Endodermal cell (in vitro differentiated cells): ENCODE data around the gene GPR119. TPM values are rescaled to one million over a fixed set of nuclear protein-coding genes. Genes with fewer than 3 reads are reported as not detected.

Source experiments
- DNase-seq: peaks from one replicate; pipeline ENCODE4 v3.0.0-alpha.2; 2017
- H3K27ac ChIP-seq: 2 replicates; pipeline ENCODE4 v1.5.1; 2013; ENCODE audit warnings: mild to moderate bottlenecking, low read depth, low read length, moderate library complexity
- H3K27me3 ChIP-seq: 2 replicates; pipeline ENCODE4 v1.6.1; 2013; ENCODE audit warnings: mild to moderate bottlenecking, low read length, moderate library complexity; ENCODE audit not compliant: insufficient read depth, control insufficient read depth, poor library complexity, severe bottlenecking
- H3K36me3 ChIP-seq: 2 replicates; pipeline ENCODE4 v1.7.0; 2013; ENCODE audit warnings: mild to moderate bottlenecking, low read length, moderate library complexity; ENCODE audit not compliant: control insufficient read depth, insufficient read depth
- H3K4me1 ChIP-seq: one replicate; pipeline ENCODE4 v1.7.0; 2013; ENCODE audit warnings: low read length; ENCODE audit not compliant: control insufficient read depth, insufficient read depth
- H3K4me3 ChIP-seq: 2 replicates; pipeline ENCODE4 v1.5.1; 2013; ENCODE audit warnings: mild to moderate bottlenecking, low read length, moderate library complexity
- H3K9ac ChIP-seq: 2 replicates; pipeline ENCODE4 v1.6.1; 2013; ENCODE audit warnings: mild to moderate bottlenecking, low read length, moderate library complexity; ENCODE audit not compliant: poor library complexity, severe bottlenecking; ENCODE audit errors: extremely low read depth
- H3K9me3 ChIP-seq: 2 replicates; pipeline ENCODE4 v1.6.1; 2013; ENCODE audit warnings: mild to moderate bottlenecking, low read length, moderate library complexity; ENCODE audit not compliant: control insufficient read depth
- H3K27ac Mint-ChIP-seq: 2 replicates; pipeline ENCODE4 v1.8.0; 2020; ENCODE audit warnings: mixed read lengths
- H3K27me3 Mint-ChIP-seq: 2 replicates; pipeline ENCODE4 v1.8.0; 2021; ENCODE audit warnings: mild to moderate bottlenecking, mixed read lengths; ENCODE audit not compliant: insufficient read depth
- H3K36me3 Mint-ChIP-seq: 2 replicates; pipeline ENCODE4 v1.8.0; 2020; ENCODE audit warnings: low read depth, mixed read lengths
- H3K4me1 Mint-ChIP-seq: 2 replicates; pipeline ENCODE4 v1.8.0; 2020; ENCODE audit warnings: mixed read lengths
- H3K4me3 Mint-ChIP-seq: 2 replicates; pipeline ENCODE4 v1.8.0; 2020; ENCODE audit warnings: mild to moderate bottlenecking, moderate library complexity, mixed read lengths
- H3K9me3 Mint-ChIP-seq: 2 replicates; pipeline ENCODE4 v1.8.0; 2020; ENCODE audit warnings: mild to moderate bottlenecking, mixed read lengths
- WGBS, 2 experiments: methylation state at CpG; one replicate each; pipeline versions ENCODE4 v1.1.5 to v1.1.7; 2013; ENCODE audit warnings: missing lambda C conversion rate in 2 of 2, mixed read lengths in 1 of 2; ENCODE audit not compliant: insufficient coverage in 1 of 2, insufficient read length in 1 of 2; 5-methylcytosine and 5-hydroxymethylcytosine counted together
- total RNA-seq, 2 donors: library from RNA; stranded (reverse); fragmentation: NEBNext Ultra II Directional in 1 of 2; extraction: Animal tissue kit (Norgen Biotek cat#: 25700) in 1 of 2; gene quantifications; 2 replicates in 1 of 2; 3 replicates in 1 of 2; pipeline ENCODE4 v1.2.1, GENCODE V29; 2021
- TF ChIP-seq, protein P1 (sequence below): fragments of 200-600 bp; sonication (generic); conservative IDR thresholded peaks from 2 replicates; pipeline ENCODE4 v1.5.0; 2021; ENCODE audit warnings: antibody characterized with exemption, mild to moderate bottlenecking

Gene GPR119
- total RNA-seq, 2 donors from 2014 or later, result not detected

DNA sequence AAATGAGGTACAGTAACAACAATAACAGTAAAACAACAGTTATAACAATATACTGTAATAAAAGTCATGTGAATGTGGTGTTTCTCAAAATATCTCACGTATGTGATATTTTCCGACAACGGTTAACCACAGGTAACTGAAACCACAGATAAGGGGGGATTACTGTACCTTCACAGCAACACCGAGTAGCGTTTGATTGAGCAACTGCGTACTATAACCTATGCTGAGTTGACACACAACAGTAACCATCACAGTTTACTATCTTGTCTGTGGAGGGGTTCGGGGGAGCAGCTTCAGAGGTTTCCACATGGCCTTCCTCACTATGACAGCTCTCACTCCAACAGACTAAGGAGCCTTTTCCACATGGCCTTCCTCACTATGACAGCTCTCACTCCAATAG, 29.7 kb upstream of the GPR119 start:
- TF ChIP-seq, protein P1, sequence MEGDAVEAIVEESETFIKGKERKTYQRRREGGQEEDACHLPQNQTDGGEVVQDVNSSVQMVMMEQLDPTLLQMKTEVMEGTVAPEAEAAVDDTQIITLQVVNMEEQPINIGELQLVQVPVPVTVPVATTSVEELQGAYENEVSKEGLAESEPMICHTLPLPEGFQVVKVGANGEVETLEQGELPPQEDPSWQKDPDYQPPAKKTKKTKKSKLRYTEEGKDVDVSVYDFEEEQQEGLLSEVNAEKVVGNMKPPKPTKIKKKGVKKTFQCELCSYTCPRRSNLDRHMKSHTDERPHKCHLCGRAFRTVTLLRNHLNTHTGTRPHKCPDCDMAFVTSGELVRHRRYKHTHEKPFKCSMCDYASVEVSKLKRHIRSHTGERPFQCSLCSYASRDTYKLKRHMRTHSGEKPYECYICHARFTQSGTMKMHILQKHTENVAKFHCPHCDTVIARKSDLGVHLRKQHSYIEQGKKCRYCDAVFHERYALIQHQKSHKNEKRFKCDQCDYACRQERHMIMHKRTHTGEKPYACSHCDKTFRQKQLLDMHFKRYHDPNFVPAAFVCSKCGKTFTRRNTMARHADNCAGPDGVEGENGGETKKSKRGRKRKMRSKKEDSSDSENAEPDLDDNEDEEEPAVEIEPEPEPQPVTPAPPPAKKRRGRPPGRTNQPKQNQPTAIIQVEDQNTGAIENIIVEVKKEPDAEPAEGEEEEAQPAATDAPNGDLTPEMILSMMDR, result no peak
- peaks cover 8% of the 10 kb centered on the region for H3K4me1 Mint-ChIP-seq
- no peaks in the 10 kb centered on the region for H3K27me3 ChIP-seq
- H3K27ac ChIP-seq, result no peak overlapping the region
- H3K4me3 Mint-ChIP-seq, result no peak overlapping the region
- no peaks in the 10 kb centered on the region for H3K9me3 ChIP-seq
- WGBS, 2 experiments, result 97% methylated on average over 7 of the region's 7 CpGs; no CpG with 5 or more reads in 1 of the 2 experiments
- no peak overlapping the region for H3K4me3 ChIP-seq
- DNase-seq, result no peak
- no peak overlapping the region for H3K9ac ChIP-seq
- H3K36me3 ChIP-seq, result peaks cover 5% of the 10 kb centered on the region
- H3K27ac Mint-ChIP-seq, result no peak overlapping the region
- peaks cover 29% of the 10 kb centered on the region for H3K36me3 Mint-ChIP-seq
- H3K27me3 Mint-ChIP-seq, result no peaks in the 10 kb centered on the region
- no peaks in the 10 kb centered on the region for H3K4me1 ChIP-seq
- peaks cover 26% of the 10 kb centered on the region for H3K9me3 Mint-ChIP-seq

DNA sequence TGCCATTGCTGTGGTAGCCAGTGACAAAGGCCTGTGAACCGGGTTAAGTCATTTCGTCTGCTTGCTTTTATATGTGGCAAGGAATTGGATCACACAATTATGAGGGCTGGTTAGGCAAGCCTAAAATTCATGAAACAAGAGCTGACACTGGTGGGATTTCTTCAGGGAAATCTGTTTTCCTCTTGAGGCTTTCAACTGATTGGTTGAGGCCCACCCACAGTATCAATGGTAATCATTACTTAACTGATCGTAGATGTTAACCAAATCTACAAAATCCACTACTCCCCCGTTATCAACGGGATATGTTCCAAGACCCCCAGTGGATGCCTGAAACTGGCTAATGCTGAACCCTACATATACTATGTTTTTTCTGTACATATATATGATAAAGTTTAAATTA, 29.3 kb upstream of the GPR119 start:
- peaks cover 28% of the 10 kb centered on the region for H3K9me3 Mint-ChIP-seq
- H3K4me3 ChIP-seq, result no peak overlapping the region
- H3K4me1 ChIP-seq, result no peaks in the 10 kb centered on the region
- no peaks in the 10 kb centered on the region for H3K27me3 Mint-ChIP-seq
- no peak overlapping the region for H3K9ac ChIP-seq
- H3K27ac ChIP-seq, result no peak overlapping the region
- H3K4me3 Mint-ChIP-seq, result no peak overlapping the region
- 87% methylated on average over 5 of the region's 5 CpGs; no CpG with 5 or more reads in 1 of the 2 experiments for WGBS, 2 experiments
- TF ChIP-seq, protein P1, result no peak
- no peak for DNase-seq
- peaks cover 7% of the 10 kb centered on the region for H3K36me3 ChIP-seq
- H3K27ac Mint-ChIP-seq, result no peak overlapping the region
- no peaks in the 10 kb centered on the region for H3K9me3 ChIP-seq
- peaks cover 33% of the 10 kb centered on the region for H3K36me3 Mint-ChIP-seq
- no peaks in the 10 kb centered on the region for H3K27me3 ChIP-seq
- peaks cover 5% of the 10 kb centered on the region for H3K4me1 Mint-ChIP-seq

DNA sequence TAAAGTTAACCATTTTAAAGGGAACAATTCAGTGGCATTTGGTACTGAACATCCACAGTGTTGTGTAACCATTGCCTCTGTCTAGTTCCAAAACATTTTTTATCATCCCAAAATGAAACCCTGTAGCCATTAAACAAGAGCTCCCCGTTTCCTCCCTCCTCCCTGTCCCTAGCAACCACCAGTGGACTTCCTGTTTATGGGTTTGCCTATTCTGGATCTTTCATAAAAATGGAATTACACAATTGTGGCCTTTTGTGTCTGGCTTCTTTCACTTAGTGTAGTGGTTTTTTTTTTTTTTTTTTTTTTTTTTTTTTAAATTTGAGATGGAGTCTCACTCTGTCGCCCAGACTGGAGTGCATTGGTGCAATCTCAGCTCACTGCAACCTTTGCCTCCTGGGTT, 27.9 kb upstream of the GPR119 start:
- Histone ChIP-seq H3K4me3 (no peak overlapping the region), H3K9me3 (no peaks in the 10 kb centered on the region), H3K27ac (no peak overlapping the region), H3K27me3 (no peaks in the 10 kb centered on the region), H3K9ac (no peak overlapping the region), H3K4me1 (no peaks in the 10 kb centered on the region), H3K36me3 (peaks cover 15% of the 10 kb centered on the region)
- Mint-ChIP-seq H3K27me3 (no peaks in the 10 kb centered on the region), H3K4me1 (no peaks in the 10 kb centered on the region), H3K36me3 (peaks cover 44% of the 10 kb centered on the region), H3K9me3 (peaks cover 30% of the 10 kb centered on the region), H3K4me3 (no peak overlapping the region), H3K27ac (no peak overlapping the region)
- DNase-seq, result no peak
- TF ChIP-seq, protein P1, result no peak
- WGBS, 2 experiments, result 100% methylated on average over 1 of the region's 2 CpGs; no CpG with 5 or more reads in 1 of the 2 experiments
